HepG2 (cell line): ENCODE results near the gene VPS29. TPM values are rescaled to one million over a fixed set of nuclear protein-coding genes. Genes with fewer than 3 reads are reported as not detected.

Source experiments
- DBP ChIP-seq: sonication (generic); formaldehyde crosslinking; IDR thresholded peaks from 2 replicates; pipeline ENCODE4 v1.4.0; 2020; ENCODE audit warnings: missing genetic modification reagents; ENCODE audit errors: not compliant biosample characterization
- GATA4 ChIP-seq: sonication (generic); IDR thresholded peaks from 2 replicates; pipeline ENCODE4 v1.6.1; 2016; ENCODE audit warnings: antibody characterized with exemption, low read depth, borderline replicate concordance
- GPN1 ChIP-seq: sonication (generic); formaldehyde crosslinking; IDR thresholded peaks from 2 replicates; pipeline ENCODE4 v1.5.1; 2020; ENCODE audit warnings: missing genetic modification reagents, borderline replicate concordance
- KLF11 ChIP-seq: IDR thresholded peaks from 2 replicates; pipeline ENCODE4 v1.6.1; 2016; ENCODE audit warnings: missing compliant biosample characterization
- MIER2 ChIP-seq: IDR thresholded peaks from 2 replicates; pipeline ENCODE4 v1.6.1; 2016; ENCODE audit warnings: missing biosample characterization, missing genetic modification reagents
- MTF1 ChIP-seq: sonication (generic); formaldehyde crosslinking; IDR thresholded peaks from 2 replicates; pipeline ENCODE4 v1.5.0; 2020; ENCODE audit warnings: missing genetic modification reagents
- NFE2L1 ChIP-seq: sonication (generic); formaldehyde crosslinking; IDR thresholded peaks from 2 replicates; pipeline ENCODE4 v1.4.0; 2020; ENCODE audit warnings: missing genetic modification reagents, mild to moderate bottlenecking, borderline replicate concordance
- ONECUT2 ChIP-seq: sonication (generic); formaldehyde crosslinking; IDR thresholded peaks from 2 replicates; pipeline ENCODE4 v1.4.0; 2020; ENCODE audit warnings: missing genetic modification reagents
- RERE ChIP-seq: IDR thresholded peaks from 2 replicates; pipeline ENCODE4 v1.6.1; 2016; ENCODE audit warnings: low read depth, missing genetic modification reagents, missing compliant biosample characterization
- ZBTB7B ChIP-seq: sonication (generic); formaldehyde crosslinking; IDR thresholded peaks from 2 replicates; pipeline ENCODE4 v1.4.0; 2020; ENCODE audit warnings: missing genetic modification reagents
- ZNF264 ChIP-seq: sonication (generic); formaldehyde crosslinking; IDR thresholded peaks from 2 replicates; pipeline ENCODE4 v1.4.0; 2020; ENCODE audit warnings: missing genetic modification reagents
- ZNF282 ChIP-seq: fragments of 450-650 bp; IDR thresholded peaks from 2 replicates; pipeline ENCODE4 v1.6.1; 2018; ENCODE audit not compliant: partially characterized antibody
- ZNF562 ChIP-seq: sonication (generic); formaldehyde crosslinking; IDR thresholded peaks from 2 replicates; pipeline ENCODE4 v1.8.0; 2022; ENCODE audit warnings: missing genetic modification reagents, borderline replicate concordance
- ZNF672 ChIP-seq: sonication (generic); formaldehyde crosslinking; IDR thresholded peaks from 2 replicates; pipeline ENCODE4 v1.8.1; 2022; ENCODE audit warnings: missing genetic modification reagents
- ZNF879 ChIP-seq: sonication (generic); formaldehyde crosslinking; IDR thresholded peaks from 2 replicates; pipeline ENCODE4 v1.8.1; 2023; ENCODE audit warnings: missing genetic modification reagents
- polyA plus RNA-seq, 8 experiments: library from polyadenylated mRNA; depleted of rRNA in 3 of 8; stranded (reverse) in 7 of 8; unstranded in 1 of 8; fragments of >200 nt; fragmentation: Illumina TruSeq in 4 of 8; extraction: Trizol in 4 of 8; gene quantifications; 2 replicates each; pipeline versions ENCODE4 v1.2.1 to v1.2.3, GENCODE V29; 2011 to 2016; ENCODE audit warnings: low read depth in 4 of 8, missing spikeins in 1 of 8, mixed read lengths in 1 of 8; ENCODE audit not compliant: insufficient read depth in 1 of 8
- total RNA-seq, 5 experiments: library from RNA; depleted of rRNA; stranded (reverse); fragments of >200 nt; fragmentation: Illumina TruSeq; extraction: Trizol; gene quantifications; 2 replicates each; pipeline ENCODE4 v1.2.3, GENCODE V29; 2016; ENCODE audit warnings: low read depth in 1 of 5
- TF ChIP-seq, protein P1 (sequence below): sonication (generic); formaldehyde crosslinking; conservative IDR thresholded peaks from 2 replicates; pipeline ENCODE4 v1.4.0; 2020; ENCODE audit warnings: missing genetic modification reagents
- TF ChIP-seq, protein P2 (sequence below): sonication (generic); formaldehyde crosslinking; conservative IDR thresholded peaks from 2 replicates; pipeline ENCODE4 v1.4.0; 2020; ENCODE audit warnings: mild to moderate bottlenecking, missing genetic modification reagents, moderate library complexity

The VPS29 gene
- total and polyA plus RNA-seq, 2 of the 13 experiments (the other 11 are each of a cell fraction or from before 2014, with no cell fraction given) = 107 to 114 TPM

DNA sequence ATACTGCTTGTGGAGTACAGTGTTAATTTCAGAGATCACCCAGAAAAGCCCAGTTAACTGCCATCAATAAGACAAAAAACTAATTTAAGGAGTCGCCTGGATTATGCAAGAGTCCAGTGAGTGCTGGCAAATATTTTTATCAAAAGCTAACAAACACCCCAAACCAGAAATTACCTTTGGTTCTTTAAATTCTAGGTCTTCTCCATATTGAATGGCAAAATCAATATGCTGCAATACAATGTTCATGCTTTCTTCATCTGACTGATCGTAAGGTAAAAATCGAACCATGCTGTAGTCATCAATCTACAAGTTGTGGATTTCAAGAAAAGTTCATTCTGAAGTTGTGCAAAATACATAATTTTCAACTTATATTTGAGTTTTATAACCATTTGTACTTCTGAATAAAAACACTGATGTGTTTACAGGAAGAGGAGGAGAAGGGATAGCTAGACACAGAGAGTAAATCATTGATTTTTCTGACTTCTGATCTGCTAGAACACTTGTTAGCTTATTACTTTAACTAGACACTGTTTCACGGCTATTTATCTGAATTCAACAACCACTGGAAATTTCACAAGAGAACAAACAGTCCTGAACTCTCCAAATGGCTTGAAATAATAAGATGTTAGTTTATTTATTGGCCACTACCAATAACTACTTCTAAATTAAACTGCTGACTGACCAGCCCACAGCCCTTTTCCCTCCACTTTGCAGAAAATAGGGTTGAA lies 48.2 kb downstream of the VPS29 start (continued):
- no peak for TF ChIP-seq DBP (CRISPR knock-in tag)
- TF ChIP-seq MIER2 (CRISPR knock-in tag) = no peak
- no peak for TF ChIP-seq ZNF672 (CRISPR knock-in tag)
- no peak for TF ChIP-seq NFE2L1
- no peak for TF ChIP-seq ZNF264 (CRISPR knock-in tag)
- no peak for TF ChIP-seq ZBTB7B
- no peak for TF ChIP-seq ZNF562 (CRISPR knock-in tag)
- no peak for TF ChIP-seq ZNF879 (CRISPR knock-in tag)
- no peak for TF ChIP-seq KLF11
- TF ChIP-seq RERE (CRISPR knock-in tag) = no peak
- TF ChIP-seq, protein P1, sequence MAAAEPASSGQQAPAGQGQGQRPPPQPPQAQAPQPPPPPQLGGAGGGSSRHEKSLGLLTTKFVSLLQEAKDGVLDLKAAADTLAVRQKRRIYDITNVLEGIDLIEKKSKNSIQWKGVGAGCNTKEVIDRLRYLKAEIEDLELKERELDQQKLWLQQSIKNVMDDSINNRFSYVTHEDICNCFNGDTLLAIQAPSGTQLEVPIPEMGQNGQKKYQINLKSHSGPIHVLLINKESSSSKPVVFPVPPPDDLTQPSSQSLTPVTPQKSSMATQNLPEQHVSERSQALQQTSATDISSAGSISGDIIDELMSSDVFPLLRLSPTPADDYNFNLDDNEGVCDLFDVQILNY = no peak
- TF ChIP-seq, protein P2, sequence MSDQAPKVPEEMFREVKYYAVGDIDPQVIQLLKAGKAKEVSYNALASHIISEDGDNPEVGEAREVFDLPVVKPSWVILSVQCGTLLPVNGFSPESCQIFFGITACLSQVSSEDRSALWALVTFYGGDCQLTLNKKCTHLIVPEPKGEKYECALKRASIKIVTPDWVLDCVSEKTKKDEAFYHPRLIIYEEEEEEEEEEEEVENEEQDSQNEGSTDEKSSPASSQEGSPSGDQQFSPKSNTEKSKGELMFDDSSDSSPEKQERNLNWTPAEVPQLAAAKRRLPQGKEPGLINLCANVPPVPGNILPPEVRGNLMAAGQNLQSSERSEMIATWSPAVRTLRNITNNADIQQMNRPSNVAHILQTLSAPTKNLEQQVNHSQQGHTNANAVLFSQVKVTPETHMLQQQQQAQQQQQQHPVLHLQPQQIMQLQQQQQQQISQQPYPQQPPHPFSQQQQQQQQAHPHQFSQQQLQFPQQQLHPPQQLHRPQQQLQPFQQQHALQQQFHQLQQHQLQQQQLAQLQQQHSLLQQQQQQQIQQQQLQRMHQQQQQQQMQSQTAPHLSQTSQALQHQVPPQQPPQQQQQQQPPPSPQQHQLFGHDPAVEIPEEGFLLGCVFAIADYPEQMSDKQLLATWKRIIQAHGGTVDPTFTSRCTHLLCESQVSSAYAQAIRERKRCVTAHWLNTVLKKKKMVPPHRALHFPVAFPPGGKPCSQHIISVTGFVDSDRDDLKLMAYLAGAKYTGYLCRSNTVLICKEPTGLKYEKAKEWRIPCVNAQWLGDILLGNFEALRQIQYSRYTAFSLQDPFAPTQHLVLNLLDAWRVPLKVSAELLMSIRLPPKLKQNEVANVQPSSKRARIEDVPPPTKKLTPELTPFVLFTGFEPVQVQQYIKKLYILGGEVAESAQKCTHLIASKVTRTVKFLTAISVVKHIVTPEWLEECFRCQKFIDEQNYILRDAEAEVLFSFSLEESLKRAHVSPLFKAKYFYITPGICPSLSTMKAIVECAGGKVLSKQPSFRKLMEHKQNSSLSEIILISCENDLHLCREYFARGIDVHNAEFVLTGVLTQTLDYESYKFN (CRISPR knock-in tag) = peak; percentile 87
- TF ChIP-seq ONECUT2 (CRISPR knock-in tag) = peak; percentile 40
- no peak for TF ChIP-seq MTF1 (CRISPR knock-in tag)
- no peak for TF ChIP-seq GPN1 (CRISPR knock-in tag)
- TF ChIP-seq GATA4 = no peak
- no peak for TF ChIP-seq ZNF282
